ENCODE data around the gene GET3. TPM values are rescaled to one million over a fixed set of nuclear protein-coding genes. Genes with fewer than 3 reads are reported as not detected.
A peak's percentile ranks its signal among the peaks of the same experiment; 100 is the strongest.

The GET3 gene
- total RNA-seq, 1 experiment from 2014 or later = 110 TPM

DNA sequence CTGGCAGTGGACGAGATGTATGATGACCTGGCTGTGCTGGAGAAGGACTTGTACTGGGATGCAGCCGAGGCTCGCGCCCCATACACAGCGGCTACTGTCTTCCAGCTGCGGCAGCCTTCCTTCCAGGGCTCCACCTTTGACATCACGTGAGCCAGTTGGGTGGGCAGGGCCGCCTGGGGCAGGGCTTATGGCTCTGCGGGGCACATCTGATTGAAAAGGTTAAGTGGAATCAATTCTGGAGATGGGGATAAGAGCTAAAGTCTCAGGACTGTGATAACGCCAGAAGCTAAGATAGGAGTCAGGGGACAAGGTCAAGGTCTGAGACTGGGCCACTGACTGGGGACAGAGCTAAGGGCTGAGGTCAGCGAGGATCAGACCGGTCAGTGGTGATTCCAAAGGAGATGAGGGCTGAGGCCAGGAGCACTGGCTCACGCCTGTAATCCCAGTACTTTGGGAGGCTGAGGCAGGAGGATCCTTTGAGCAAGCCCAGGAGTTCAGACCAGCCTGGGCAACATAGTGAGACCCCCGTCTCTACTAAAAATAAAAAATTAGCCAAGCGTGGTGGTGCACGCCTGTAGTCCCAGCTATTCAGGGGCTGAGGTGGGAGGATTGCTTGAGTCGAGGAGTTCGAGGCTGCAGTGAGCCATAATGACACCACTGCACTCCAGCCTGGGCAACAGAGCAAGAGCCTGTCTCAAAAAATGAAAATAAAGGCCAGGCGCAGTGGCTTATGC is 19.0 kb downstream of the GET3 start:
- no peak for DNase-seq (ENCODE audit: low spot score)
- ChIA-PET POLR2A (no interaction called here), CTCF (interaction anchor here (1.2 to 2.4 kb wide), 5 partner anchors 10 to 92 kb away, joined by 4 to 24 read pairs (median 6); no protein-coding TSS in a partner anchor)
- TF ChIP-seq ZNF121 (CRISPR knock-in tag; IDR thresholded peaks at IDR 0.05) = peak; percentile 46; the same call in 1 of the 2 replicates
- TF ChIP-seq, protein P1, sequence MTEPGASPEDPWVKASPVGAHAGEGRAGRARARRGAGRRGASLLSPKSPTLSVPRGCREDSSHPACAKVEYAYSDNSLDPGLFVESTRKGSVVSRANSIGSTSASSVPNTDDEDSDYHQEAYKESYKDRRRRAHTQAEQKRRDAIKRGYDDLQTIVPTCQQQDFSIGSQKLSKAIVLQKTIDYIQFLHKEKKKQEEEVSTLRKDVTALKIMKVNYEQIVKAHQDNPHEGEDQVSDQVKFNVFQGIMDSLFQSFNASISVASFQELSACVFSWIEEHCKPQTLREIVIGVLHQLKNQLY (CRISPR knock-in tag; IDR thresholded peaks at IDR 0.05) = no peak
- H3K4me1 Mint-ChIP-seq = peaks cover 7% of the 10 kb centered on the region
- no peak for ATAC-seq
- peaks cover 28% of the 10 kb centered on the region for H3K27me3 Mint-ChIP-seq (ENCODE audit: low read depth)
- no peak overlapping the region for H3K27ac Mint-ChIP-seq
- H3K36me3 Mint-ChIP-seq = no peaks in the 10 kb centered on the region
- H3K9me3 Mint-ChIP-seq = no peaks in the 10 kb centered on the region
- no peak overlapping the region for H3K4me3 Mint-ChIP-seq

DNA sequence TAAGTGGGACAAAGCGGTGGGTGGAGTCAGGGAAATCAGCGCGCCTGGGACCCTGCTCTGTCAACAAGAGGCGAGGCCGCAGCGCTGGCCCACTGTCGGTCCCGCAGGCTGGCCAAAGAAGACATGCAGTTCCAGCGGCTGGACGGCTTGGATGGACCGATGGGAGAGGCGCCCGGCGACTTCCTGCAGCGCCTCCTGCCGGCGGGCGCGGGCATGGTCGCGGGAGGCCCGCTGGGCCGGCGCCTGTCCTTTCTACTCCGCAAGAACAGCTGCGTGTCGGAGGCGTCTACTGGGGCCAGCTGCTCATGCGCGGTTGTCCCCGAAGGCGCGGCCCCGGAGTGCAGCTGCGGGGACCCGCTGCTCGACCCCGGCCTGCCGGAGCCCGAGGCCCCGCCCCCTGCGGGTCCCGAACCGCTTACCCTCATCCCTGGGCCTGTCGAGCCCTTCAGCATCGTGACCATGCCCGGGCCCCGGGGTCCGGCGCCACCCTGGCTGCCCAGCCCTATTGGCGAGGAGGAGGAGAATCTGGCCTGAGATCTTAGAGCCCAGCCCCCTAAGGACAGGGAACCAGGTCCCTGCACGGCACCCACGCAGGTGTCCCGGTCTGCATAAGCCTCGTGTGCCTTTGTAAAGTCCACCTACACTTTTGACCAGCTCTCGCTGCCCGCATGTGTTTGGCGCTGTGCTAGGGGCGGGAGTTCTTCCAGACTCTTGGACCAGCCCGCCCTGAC is 20.4 kb downstream of the GET3 start:
- Mint-ChIP-seq H3K36me3 (peaks cover 5% of the 10 kb centered on the region; the same call in 1 of the 2 replicates), H3K27ac (peak overlapping the region; percentile 63; the same call in 1 of the 2 replicates), H3K9me3 (no peaks in the 10 kb centered on the region), H3K4me1 (peaks cover 2% of the 10 kb centered on the region; the same call in 1 of the 2 replicates), H3K4me3 (peak overlapping the region; percentile 59), H3K27me3 (ENCODE audit: low read depth) (peaks cover 26% of the 10 kb centered on the region)
- peak; percentile 91 for DNase-seq (ENCODE audit: low spot score)
- CTCF ChIA-PET = interaction anchor here (0.5 to 11.1 kb wide), 49 partner anchors 9 to 1257 kb away, joined by 3 to 341 read pairs (median 6); partner anchors contain the start of genes ECSIT, FBXW9, GCDH and GET3
- peak; percentile 88 for ATAC-seq
- POLR2A ChIA-PET = interaction anchor here (0.5 to 1.4 kb wide), 11 partner anchors 9 to 180 kb away, joined by 3 to 12 read pairs (median 4); partner anchors contain the start of genes CALR, FBXW9 and GCDH
- TF ChIP-seq ZNF671 (CRISPR knock-in tag; IDR thresholded peaks at IDR 0.05) (0 out of 2 replicates have a peak, but pooled peaks have one; percentile 27), SMAD3 (CRISPR knock-in tag; IDR thresholded peaks at IDR 0.05; ENCODE audit: borderline replicate concordance) (no peak), JUN (CRISPR knock-in tag; IDR thresholded peaks at IDR 0.05) (no peak), FOXJ3 (CRISPR knock-in tag; IDR thresholded peaks at IDR 0.05; ENCODE audit: borderline replicate concordance) (no peak), ZNF416 (CRISPR knock-in tag; IDR thresholded peaks at IDR 0.05) (peak; percentile 45; the same call in 1 of the 2 replicates), GABPB1 (CRISPR knock-in tag; IDR thresholded peaks at IDR 0.05) (no peak), NFE2L1 (CRISPR knock-in tag; IDR thresholded peaks at IDR 0.05) (no peak), GRHL2 (CRISPR knock-in tag; IDR thresholded peaks at IDR 0.05; ENCODE audit: insufficient replicate concordance, severe bottlenecking) (no peak)
- TF ChIP-seq, protein P2, sequence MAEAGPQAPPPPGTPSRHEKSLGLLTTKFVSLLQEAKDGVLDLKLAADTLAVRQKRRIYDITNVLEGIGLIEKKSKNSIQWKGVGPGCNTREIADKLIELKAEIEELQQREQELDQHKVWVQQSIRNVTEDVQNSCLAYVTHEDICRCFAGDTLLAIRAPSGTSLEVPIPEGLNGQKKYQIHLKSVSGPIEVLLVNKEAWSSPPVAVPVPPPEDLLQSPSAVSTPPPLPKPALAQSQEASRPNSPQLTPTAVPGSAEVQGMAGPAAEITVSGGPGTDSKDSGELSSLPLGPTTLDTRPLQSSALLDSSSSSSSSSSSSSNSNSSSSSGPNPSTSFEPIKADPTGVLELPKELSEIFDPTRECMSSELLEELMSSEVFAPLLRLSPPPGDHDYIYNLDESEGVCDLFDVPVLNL (CRISPR knock-in tag; IDR thresholded peaks at IDR 0.05; ENCODE audit: borderline replicate concordance, low read depth) = no peak
- TF ChIP-seq, protein P3, sequence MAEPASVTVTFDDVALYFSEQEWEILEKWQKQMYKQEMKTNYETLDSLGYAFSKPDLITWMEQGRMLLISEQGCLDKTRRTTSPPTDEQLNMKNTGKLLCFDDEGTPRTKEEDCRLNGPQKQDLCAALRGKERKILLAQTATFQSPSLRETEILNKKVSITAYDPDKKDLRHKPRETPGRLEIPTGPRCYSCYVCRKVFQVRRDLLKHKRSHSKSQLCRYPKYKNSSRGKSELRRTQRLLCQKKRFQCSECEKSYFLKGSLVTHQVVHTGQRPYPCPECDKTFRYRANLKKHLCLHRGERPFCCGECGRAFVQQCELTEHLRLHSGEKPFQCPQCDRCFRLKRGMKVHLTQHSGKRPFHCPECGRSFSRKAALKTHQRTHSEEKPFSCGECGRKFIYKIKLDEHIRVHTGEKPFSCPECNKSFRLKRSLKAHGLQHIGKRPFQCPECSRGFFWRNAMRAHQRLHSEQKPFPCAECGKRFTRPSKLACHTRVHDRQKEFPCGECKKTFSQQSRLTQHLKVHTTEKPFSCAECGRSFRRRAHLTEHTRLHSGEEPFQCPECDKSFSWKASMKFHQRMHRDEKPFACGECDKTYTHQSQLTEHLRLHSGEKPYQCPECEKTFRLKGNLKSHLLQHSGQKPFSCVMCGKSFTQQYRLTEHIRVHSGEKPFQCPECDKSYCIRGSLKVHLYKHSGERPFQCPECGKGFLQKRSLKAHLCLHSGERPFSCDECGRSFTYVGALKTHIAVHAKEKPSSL (CRISPR knock-in tag; conservative IDR thresholded peaks at IDR 0.05) = no peak
- TF ChIP-seq, protein P4, sequence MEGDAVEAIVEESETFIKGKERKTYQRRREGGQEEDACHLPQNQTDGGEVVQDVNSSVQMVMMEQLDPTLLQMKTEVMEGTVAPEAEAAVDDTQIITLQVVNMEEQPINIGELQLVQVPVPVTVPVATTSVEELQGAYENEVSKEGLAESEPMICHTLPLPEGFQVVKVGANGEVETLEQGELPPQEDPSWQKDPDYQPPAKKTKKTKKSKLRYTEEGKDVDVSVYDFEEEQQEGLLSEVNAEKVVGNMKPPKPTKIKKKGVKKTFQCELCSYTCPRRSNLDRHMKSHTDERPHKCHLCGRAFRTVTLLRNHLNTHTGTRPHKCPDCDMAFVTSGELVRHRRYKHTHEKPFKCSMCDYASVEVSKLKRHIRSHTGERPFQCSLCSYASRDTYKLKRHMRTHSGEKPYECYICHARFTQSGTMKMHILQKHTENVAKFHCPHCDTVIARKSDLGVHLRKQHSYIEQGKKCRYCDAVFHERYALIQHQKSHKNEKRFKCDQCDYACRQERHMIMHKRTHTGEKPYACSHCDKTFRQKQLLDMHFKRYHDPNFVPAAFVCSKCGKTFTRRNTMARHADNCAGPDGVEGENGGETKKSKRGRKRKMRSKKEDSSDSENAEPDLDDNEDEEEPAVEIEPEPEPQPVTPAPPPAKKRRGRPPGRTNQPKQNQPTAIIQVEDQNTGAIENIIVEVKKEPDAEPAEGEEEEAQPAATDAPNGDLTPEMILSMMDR (IDR thresholded peaks at IDR 0.05) = peak; percentile 96
- TF ChIP-seq, protein P5, sequence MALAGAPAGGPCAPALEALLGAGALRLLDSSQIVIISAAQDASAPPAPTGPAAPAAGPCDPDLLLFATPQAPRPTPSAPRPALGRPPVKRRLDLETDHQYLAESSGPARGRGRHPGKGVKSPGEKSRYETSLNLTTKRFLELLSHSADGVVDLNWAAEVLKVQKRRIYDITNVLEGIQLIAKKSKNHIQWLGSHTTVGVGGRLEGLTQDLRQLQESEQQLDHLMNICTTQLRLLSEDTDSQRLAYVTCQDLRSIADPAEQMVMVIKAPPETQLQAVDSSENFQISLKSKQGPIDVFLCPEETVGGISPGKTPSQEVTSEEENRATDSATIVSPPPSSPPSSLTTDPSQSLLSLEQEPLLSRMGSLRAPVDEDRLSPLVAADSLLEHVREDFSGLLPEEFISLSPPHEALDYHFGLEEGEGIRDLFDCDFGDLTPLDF (CRISPR knock-in tag; IDR thresholded peaks at IDR 0.05) = no peak
- TF ChIP-seq, protein P6, sequence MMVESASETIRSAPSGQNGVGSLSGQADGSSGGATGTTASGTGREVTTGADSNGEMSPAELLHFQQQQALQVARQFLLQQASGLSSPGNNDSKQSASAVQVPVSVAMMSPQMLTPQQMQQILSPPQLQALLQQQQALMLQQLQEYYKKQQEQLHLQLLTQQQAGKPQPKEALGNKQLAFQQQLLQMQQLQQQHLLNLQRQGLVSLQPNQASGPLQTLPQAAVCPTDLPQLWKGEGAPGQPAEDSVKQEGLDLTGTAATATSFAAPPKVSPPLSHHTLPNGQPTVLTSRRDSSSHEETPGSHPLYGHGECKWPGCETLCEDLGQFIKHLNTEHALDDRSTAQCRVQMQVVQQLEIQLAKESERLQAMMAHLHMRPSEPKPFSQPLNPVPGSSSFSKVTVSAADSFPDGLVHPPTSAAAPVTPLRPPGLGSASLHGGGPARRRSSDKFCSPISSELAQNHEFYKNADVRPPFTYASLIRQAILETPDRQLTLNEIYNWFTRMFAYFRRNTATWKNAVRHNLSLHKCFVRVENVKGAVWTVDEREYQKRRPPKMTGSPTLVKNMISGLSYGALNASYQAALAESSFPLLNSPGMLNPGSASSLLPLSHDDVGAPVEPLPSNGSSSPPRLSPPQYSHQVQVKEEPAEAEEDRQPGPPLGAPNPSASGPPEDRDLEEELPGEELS (CRISPR knock-in tag; IDR thresholded peaks at IDR 0.05) = peak; percentile 29; the same call in 1 of the 2 replicates
- TF ChIP-seq, protein P7, sequence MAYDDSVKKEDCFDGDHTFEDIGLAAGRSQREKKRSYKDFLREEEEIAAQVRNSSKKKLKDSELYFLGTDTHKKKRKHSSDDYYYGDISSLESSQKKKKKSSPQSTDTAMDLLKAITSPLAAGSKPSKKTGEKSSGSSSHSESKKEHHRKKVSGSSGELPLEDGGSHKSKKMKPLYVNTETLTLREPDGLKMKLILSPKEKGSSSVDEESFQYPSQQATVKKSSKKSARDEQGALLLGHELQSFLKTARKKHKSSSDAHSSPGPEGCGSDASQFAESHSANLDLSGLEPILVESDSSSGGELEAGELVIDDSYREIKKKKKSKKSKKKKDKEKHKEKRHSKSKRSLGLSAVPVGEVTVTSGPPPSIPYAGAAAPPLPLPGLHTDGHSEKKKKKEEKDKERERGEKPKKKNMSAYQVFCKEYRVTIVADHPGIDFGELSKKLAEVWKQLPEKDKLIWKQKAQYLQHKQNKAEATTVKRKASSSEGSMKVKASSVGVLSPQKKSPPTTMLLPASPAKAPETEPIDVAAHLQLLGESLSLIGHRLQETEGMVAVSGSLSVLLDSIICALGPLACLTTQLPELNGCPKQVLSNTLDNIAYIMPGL (CRISPR knock-in tag; IDR thresholded peaks at IDR 0.05) = peak; percentile 85; the same call in 1 of the 2 replicates
- TF ChIP-seq, protein P8, sequence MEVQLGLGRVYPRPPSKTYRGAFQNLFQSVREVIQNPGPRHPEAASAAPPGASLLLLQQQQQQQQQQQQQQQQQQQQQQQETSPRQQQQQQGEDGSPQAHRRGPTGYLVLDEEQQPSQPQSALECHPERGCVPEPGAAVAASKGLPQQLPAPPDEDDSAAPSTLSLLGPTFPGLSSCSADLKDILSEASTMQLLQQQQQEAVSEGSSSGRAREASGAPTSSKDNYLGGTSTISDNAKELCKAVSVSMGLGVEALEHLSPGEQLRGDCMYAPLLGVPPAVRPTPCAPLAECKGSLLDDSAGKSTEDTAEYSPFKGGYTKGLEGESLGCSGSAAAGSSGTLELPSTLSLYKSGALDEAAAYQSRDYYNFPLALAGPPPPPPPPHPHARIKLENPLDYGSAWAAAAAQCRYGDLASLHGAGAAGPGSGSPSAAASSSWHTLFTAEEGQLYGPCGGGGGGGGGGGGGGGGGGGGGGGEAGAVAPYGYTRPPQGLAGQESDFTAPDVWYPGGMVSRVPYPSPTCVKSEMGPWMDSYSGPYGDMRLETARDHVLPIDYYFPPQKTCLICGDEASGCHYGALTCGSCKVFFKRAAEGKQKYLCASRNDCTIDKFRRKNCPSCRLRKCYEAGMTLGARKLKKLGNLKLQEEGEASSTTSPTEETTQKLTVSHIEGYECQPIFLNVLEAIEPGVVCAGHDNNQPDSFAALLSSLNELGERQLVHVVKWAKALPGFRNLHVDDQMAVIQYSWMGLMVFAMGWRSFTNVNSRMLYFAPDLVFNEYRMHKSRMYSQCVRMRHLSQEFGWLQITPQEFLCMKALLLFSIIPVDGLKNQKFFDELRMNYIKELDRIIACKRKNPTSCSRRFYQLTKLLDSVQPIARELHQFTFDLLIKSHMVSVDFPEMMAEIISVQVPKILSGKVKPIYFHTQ (CRISPR knock-in tag; IDR thresholded peaks at IDR 0.05) = peak; percentile 56; the same call in 1 of the 2 replicates
